ENCODE data around the gene PRLH.

The PRLH gene

GRCh38 chr2:237581751-237582746 is 15.7 kb downstream of the PRLH start:
- H3K4me3 ChIP-seq (ENCODE audit: low read depth, low read length) = peak overlapping the region; percentile 15
- DNase-seq = peak; percentile 65
- in situ Hi-C loops (cut with HindIII; ENCODE audit: low pct_ligation_motif_present, low sequenced_read_pairs) = no loop called here
- H3K36me3 ChIP-seq (replicated peaks) = no peaks in the 10 kb centered on the region
- TF ChIP-seq CTCF (IDR thresholded peaks at IDR 0.05; ENCODE audit: low read depth, low read length, missing control alignments) = peak; percentile 75
- H3K27ac ChIP-seq = no peak overlapping the region
- no peaks in the 10 kb centered on the region for H3K27me3 ChIP-seq (replicated peaks)

- peak; percentile 5 for TF ChIP-seq CTCF (IDR thresholded peaks at IDR 0.05; ENCODE audit: low read depth, low read length, missing control alignments)
- Histone ChIP-seq H3K4me3 (ENCODE audit: low read depth, low read length) (no peak overlapping the region), H3K27me3 (replicated peaks) (no peaks in the 10 kb centered on the region), H3K36me3 (replicated peaks) (no peaks in the 10 kb centered on the region), H3K27ac (no peak overlapping the region)
- DNase-seq = no peak
- in situ Hi-C loops (cut with HindIII; ENCODE audit: low pct_ligation_motif_present, low sequenced_read_pairs) = no loop called here
Measured at GRCh38 chr2:237583385-237584295, 17.3 kb downstream of the PRLH start.

GRCh38 chr2:237585590-237586221 is 19.3 kb downstream of the PRLH start:
- Histone ChIP-seq H3K36me3 (replicated peaks) (no peaks in the 10 kb centered on the region), H3K4me3 (ENCODE audit: low read depth, low read length) (no peak overlapping the region), H3K27me3 (replicated peaks) (no peaks in the 10 kb centered on the region), H3K27ac (no peak overlapping the region)
- TF ChIP-seq CTCF (IDR thresholded peaks at IDR 0.05; ENCODE audit: low read depth, low read length, missing control alignments) = no peak
- DNase-seq = no peak
- in situ Hi-C loops (cut with HindIII; ENCODE audit: low pct_ligation_motif_present, low sequenced_read_pairs) = no loop called here

DNA sequence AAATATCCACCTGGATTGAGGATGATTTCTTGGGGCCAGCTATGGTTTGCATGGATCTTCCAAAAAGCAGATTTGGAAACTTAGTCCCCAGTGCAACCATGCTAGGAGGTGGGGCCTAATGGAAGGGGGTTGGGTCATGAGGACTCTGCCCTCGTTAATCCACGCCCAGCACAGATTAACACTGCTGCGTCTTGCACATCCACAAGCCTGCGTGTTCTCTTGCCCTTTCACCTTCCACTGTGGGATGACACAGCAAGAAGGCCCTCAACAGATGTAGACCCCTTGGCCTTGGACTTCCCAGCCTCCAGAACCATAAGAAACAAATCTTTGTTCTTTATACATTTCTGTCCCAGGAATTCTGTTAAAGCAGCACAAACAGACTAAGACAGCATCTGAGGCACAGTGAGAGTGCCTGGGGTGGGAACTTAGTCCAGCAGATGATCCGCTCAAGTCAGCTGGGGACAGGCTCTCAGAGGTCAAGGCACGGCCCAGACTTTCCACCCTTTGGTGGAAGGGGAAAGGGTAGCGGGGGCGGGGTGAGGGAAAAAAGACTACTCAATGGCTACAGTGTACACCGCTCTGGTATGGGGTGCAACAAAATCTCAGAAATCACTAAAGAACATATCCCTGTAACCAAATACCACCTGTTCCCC is 21.8 kb downstream of the PRLH start:
- Histone ChIP-seq H3K27ac (no peak overlapping the region), H3K27me3 (replicated peaks) (no peaks in the 10 kb centered on the region), H3K4me3 (ENCODE audit: low read depth, low read length) (no peak overlapping the region), H3K36me3 (replicated peaks) (no peaks in the 10 kb centered on the region)
- TF ChIP-seq CTCF (IDR thresholded peaks at IDR 0.05; ENCODE audit: low read depth, low read length, missing control alignments) = no peak
- in situ Hi-C loops (cut with HindIII; ENCODE audit: low pct_ligation_motif_present, low sequenced_read_pairs) = no loop called here
- DNase-seq = no peak
